Pancreas (tissue), 10 donors: ENCODE results near the gene SLC38A9. TPM values are rescaled to one million over a fixed set of nuclear protein-coding genes. Genes with fewer than 3 reads are reported as not detected.
"Not testable (repeated sequence)": the region's sequence is repeated elsewhere in the genome, so short reads cannot be mapped to it uniquely, and the experiment has no call there.

Experiments used
- ATAC-seq, 4 donors: fragments of 200-7000 bp; cut with Tn5 transposase; one replicate each; pipeline versions ENCODE4 v1.8.0 to v1.9.1; 2020; ENCODE audit warnings: mild to moderate bottlenecking in 4 of 4, moderate library complexity in 4 of 4
- DNase-seq, 6 donors: peaks; one replicate each; pipeline ENCODE4 v3.0.0-alpha.2; 2020
- FAIRE-seq: peaks from 2 replicates; lab custom pipeline; 2012; peaks lifted over from hg19 to GRCh38; lab: Jason Lieb, UNC
- H3K27ac ChIP-seq, 4 donors: fragments of 200-600 bp; sonication (generic); 1 replicate in 3 of 4; 2 replicates in 1 of 4; pipeline versions ENCODE4 v1.5.0 to v1.8.0; 2020
- H3K27me3 ChIP-seq, 4 donors: fragments of 200-600 bp; one replicate each; pipeline ENCODE4 v1.8.0; 2021
- H3K36me3 ChIP-seq, 3 donors: fragments of 200-600 bp; sonication (generic) in 1 of 3; one replicate each; pipeline versions ENCODE4 v1.5.0 to v1.8.0; 2020 to 2021
- H3K4me1 ChIP-seq, 3 donors: fragments of 200-600 bp; one replicate each; pipeline ENCODE4 v1.8.0; 2021
- H3K4me3 ChIP-seq, 4 donors: fragments of 200-600 bp; sonication (generic) in 2 of 4; one replicate each; pipeline versions ENCODE4 v1.5.0 to v1.8.0; 2020 to 2021
- H3K9me3 ChIP-seq, 4 donors: fragments of 200-600 bp; one replicate each; pipeline ENCODE4 v1.8.0; 2021
- CTCF ChIP-seq, 4 donors: fragments of 200-600 bp; sonication (generic) in 3 of 4; IDR thresholded peaks; one replicate each; pipeline versions ENCODE4 v1.5.0 to v1.8.0; 2021; ENCODE audit warnings: antibody characterized with exemption in 4 of 4
- whole genome bisulfite sequencing, 2 donors: extraction: QIAGEN DNeasy Blood & Tissue Kit; methylation state at CpG; one replicate each; pipeline ENCODE4 v1.1.7; 2013; 5-methylcytosine and 5-hydroxymethylcytosine counted together
- intact Hi-C, 3 donors: fragments of 100-400 bp; cut with DNase I; formaldehyde crosslinking; loops; one replicate each; pipeline versions ENCODE4 v1.11.1 to v1.14.2; 2022
- polyA plus RNA-seq, 2 donors: library from polyadenylated mRNA; stranded (reverse); fragments of 200-250 nt; gene quantifications; one replicate each; pipeline ENCODE4 v1.2.3, GENCODE V29; 2013
- total RNA-seq, 6 donors: library from RNA; stranded (reverse); fragmentation: NEBNext Ultra II Directional in 4 of 6; extraction: Animal tissue kit (Norgen Biotek cat#: 25700) in 4 of 6; gene quantifications; one replicate each; pipeline versions ENCODE4 v1.2.1 to v1.2.4, GENCODE V29; 2021 to 2023
- donor health status: healthy with polysubstance abuse.
- donor health status: DM: no; HTN: no; CAD: no; lungs with moderate emphysema.
- donor health status: DM: no; HTN: no; CAD: no.
- donor health status: control.
- donor health status: control.
- donor health status: Bipolar disorder and iron deficiency.
- donor health status: DM: yes; HTN: yes; CAD: no.
- donor health status: DM: no; HTN: no; CAD: no.
- donor health status: DM: no; HTN: no; CAD: no.
- donor health status: DM: yes; HTN: yes; CAD: no.

SLC38A9 gene
- total and polyA plus RNA-seq, 8 donors, result 9.7 to 27.1 (median 18.7) TPM

DNA sequence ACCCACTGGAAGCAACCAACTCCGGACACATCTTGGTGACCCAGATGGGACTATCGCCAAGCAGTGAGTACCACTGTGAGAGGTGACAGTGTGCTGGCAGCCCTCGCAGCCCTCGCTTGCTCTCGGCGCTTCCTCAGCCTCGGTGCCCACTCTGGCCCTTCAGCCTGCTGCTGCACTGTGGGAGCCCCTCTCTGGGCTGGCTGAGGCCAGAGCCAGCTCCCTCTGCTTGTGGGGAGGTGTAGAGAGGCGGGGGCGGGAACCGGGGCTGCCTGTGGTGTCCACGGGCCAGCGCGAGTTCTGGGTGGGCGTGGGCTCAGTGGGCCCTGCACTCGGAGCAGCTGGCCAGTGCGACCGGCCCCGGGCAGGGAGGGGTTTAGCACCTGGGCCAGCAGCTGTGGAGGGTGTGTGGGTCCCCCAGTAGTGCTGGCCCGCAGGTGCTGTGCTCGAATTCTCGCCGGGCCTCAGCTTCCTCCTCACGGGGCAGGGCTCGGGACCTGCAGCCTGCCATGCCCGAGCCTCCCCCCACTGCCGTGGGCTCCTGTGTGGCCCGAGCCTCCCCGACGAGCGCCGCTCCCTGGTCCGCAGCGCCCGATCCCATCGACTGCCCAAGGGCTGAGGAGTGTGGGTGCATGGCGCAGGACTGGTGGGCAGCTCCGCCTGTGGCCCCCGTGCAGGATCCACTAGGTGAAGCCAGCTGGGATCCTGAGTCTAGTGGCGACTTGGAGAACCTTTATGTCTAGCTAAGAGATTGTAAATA lies 98.8 kb downstream of the SLC38A9 start:
- WGBS, 2 donors, result 96 to 99% methylated on average over 38 to 39 of the region's 39 CpGs

DNA sequence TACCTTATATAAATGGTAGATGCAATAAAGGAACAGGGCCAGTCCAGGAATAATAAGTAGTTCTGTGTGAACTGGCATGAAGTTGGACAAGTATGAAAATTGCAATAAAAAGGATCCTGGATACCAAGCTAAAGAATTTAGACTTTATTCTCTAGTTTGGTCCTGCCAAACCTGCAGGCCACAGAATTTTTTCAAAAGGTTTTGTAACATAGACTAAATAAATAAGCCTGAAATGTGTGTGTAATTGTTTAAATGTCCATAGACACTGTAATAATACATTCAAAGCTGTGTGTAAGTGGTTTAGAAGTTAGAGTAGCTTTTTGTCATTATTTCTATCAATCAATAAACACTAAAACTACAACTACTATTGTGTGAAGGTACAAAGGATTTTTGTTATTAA lies 101.6 kb downstream of the SLC38A9 start:
- intact Hi-C loops, result no loop called here
- H3K27me3 ChIP-seq, result no peaks in the 10 kb centered on the region
- H3K27ac ChIP-seq, result no peak overlapping the region
- no peaks in the 10 kb centered on the region for H3K4me1 ChIP-seq
- H3K4me3 ChIP-seq, result no peak overlapping the region
- ATAC-seq (no peak), DNase-seq (no peak), FAIRE-seq (no peak)
- TF ChIP-seq CTCF (IDR thresholded peaks at IDR 0.05), result no peak
- no peaks in the 10 kb centered on the region for H3K36me3 ChIP-seq
- H3K9me3 ChIP-seq, result no peaks in the 10 kb centered on the region

More for the DNA sequence above, 98.8 kb downstream of the SLC38A9 start:
- Histone ChIP-seq H3K9me3 (no peaks in the 10 kb centered on the region), H3K4me3 (no peak overlapping the region), H3K27ac (no peak overlapping the region), H3K4me1 (no peaks in the 10 kb centered on the region), H3K36me3 (no peaks in the 10 kb centered on the region), H3K27me3 (no peaks in the 10 kb centered on the region)
- no peak for TF ChIP-seq CTCF (IDR thresholded peaks at IDR 0.05)
- intact Hi-C loops, result no loop called here
- DNase-seq (peak in 1 of 6 donors; percentile 52), FAIRE-seq (no peak), ATAC-seq (no peak)

- intact Hi-C loops, result no loop called here
- TF ChIP-seq CTCF (IDR thresholded peaks at IDR 0.05), result no peak
- 58 to 85% methylated on average over 1 of the region's 1 CpG for whole genome bisulfite sequencing, 2 donors
These were observed 102.7 kb downstream of the SLC38A9 start for GRCh38 chr5:55609413-55609812.

DNA sequence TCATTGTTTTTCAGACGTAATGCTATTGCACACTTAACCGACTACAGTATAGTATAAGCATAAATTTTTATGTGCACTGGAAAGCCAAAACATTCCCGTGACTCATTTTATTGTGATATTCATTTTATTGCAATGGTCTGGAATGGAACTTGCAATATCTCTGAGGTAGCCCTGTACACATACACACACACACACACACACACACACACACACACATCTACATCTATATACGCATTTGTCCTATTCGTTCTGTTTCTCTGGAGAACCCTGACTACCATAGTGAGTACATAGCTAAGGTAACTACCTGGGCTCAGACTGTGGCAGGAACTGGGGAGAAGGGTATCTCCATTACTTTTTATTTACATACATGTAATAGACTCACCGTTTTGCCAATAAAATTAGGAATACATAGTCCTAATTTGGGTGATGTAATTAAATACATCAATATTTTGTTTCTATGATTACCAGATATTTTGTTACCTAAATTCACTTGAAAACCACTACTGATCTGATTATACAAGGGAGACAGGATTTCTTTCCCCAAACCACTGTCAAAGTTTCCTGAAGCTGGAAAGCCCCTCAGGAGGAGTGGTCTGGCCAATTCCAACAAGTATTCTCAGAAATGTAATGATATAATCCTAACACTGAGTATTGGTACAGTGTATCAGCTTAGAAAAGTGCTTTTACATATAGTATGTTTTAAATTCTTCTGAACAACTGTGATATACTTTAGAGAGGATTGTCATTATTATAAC lies 103.4 kb downstream of the SLC38A9 start:
- DNase-seq, result no peak
- ATAC-seq, result no peak
- no peak overlapping the region for H3K4me3 ChIP-seq
- FAIRE-seq, result no peak
- intact Hi-C loops, result no loop called here
- no peaks in the 10 kb centered on the region for H3K36me3 ChIP-seq
- H3K4me1 ChIP-seq, result peaks cover 0 to 4% (median 3%) of the 10 kb centered on the region in 3 donors
- TF ChIP-seq CTCF (IDR thresholded peaks at IDR 0.05), result no peak
- no peaks in the 10 kb centered on the region for H3K9me3 ChIP-seq
- no peak overlapping the region for H3K27ac ChIP-seq
- no peaks in the 10 kb centered on the region for H3K27me3 ChIP-seq
- 69 to 72% methylated on average over 6 of the region's 6 CpGs for WGBS, 2 donors

More at GRCh38 chr5:55609413-55609812, 102.7 kb downstream of the SLC38A9 start:
- H3K27me3 ChIP-seq, result no peaks in the 10 kb centered on the region
- H3K27ac ChIP-seq, result no peak overlapping the region
- FAIRE-seq (no peak), DNase-seq (no peak), ATAC-seq (no peak)
- H3K4me3 ChIP-seq, result no peak overlapping the region
- no peaks in the 10 kb centered on the region for H3K9me3 ChIP-seq
- no peaks in the 10 kb centered on the region for H3K36me3 ChIP-seq
- peaks cover 0 to 2% (median 0%) of the 10 kb centered on the region in 3 donors for H3K4me1 ChIP-seq

GRCh38 chr5:55607309-55607708 lies 104.8 kb downstream of the SLC38A9 start:
- WGBS, 2 donors, result 78 to 85% methylated on average over 5 of the region's 5 CpGs
- H3K4me1 ChIP-seq, result peaks cover 0 to 12% (median 3%) of the 10 kb centered on the region in 3 donors
- H3K36me3 ChIP-seq, intact Hi-C loops, ATAC-seq, FAIRE-seq, H3K27me3 ChIP-seq, H3K4me3 ChIP-seq, H3K27ac ChIP-seq, H3K9me3 ChIP-seq, DNase-seq: not testable (repeated sequence)
